GM19372 (cell line): ENCODE data around the gene ALKBH8.
"Not testable (repeated sequence)": the region's sequence is repeated elsewhere in the genome, so short reads cannot be mapped to it uniquely, and the experiment has no call there.

ENCODE experiments used
- ATAC-seq: cut with Tn5 transposase; IDR thresholded peaks from one replicate; pipeline ENCODE4 v1.9.1; 2021; ENCODE audit warnings: mild to moderate bottlenecking, low read depth, moderate library complexity; ENCODE audit not compliant: unreplicated experiment

The ALKBH8 gene

GRCh38 chr11:107579169-107579568 lies 13.6 kb upstream of the ALKBH8 start:
- ATAC-seq = not testable (repeated sequence)

GRCh38 chr11:107577346-107577711 lies 11.8 kb upstream of the ALKBH8 start:
- ATAC-seq = no peak

GRCh38 chr11:107576497-107577345 lies 11.2 kb upstream of the ALKBH8 start:
- ATAC-seq = not testable (repeated sequence)

- no peak for ATAC-seq
Measured at GRCh38 chr11:107573438-107573837, 7.9 kb upstream of the ALKBH8 start.

- ATAC-seq = no peak
Measured at GRCh38 chr11:107570015-107570414, 4.5 kb upstream of the ALKBH8 start.

- no peak for ATAC-seq
Measured at GRCh38 chr11:107567739-107568335, 2.3 kb upstream of the ALKBH8 start.

- ATAC-seq = no peak
Measured at GRCh38 chr11:107566569-107566968, 1.0 kb upstream of the ALKBH8 start.

- ATAC-seq = peak; percentile 3
Measured at GRCh38 chr11:107565955-107566501, 493 bp upstream of the ALKBH8 start.

- peak; percentile 5 for ATAC-seq
Measured at GRCh38 chr11:107564877-107565218, 687 bp downstream of the ALKBH8 start.

- peak; percentile 31 for ATAC-seq
Measured at GRCh38 chr11:107563702-107564101, 1.8 kb downstream of the ALKBH8 start.

GRCh38 chr11:107562647-107563208 lies 2.8 kb downstream of the ALKBH8 start:
- ATAC-seq = no peak

GRCh38 chr11:107561688-107562087 lies 3.8 kb downstream of the ALKBH8 start:
- no peak for ATAC-seq

- no peak for ATAC-seq
Measured at GRCh38 chr11:107550304-107550703, 15.2 kb downstream of the ALKBH8 start.

GRCh38 chr11:107549954-107550285 lies 15.6 kb downstream of the ALKBH8 start:
- ATAC-seq = no peak

- no peak for ATAC-seq
Measured at GRCh38 chr11:107549253-107549953, 16.1 kb downstream of the ALKBH8 start.

GRCh38 chr11:107547961-107548360 lies 17.6 kb downstream of the ALKBH8 start:
- ATAC-seq = no peak

- ATAC-seq = no peak
Measured at GRCh38 chr11:107545101-107545514, 20.4 kb downstream of the ALKBH8 start.

- ATAC-seq = no peak
Measured at GRCh38 chr11:107538821-107539220, 26.7 kb downstream of the ALKBH8 start.

GRCh38 chr11:107538239-107538638 lies 27.3 kb downstream of the ALKBH8 start:
- no peak for ATAC-seq

GRCh38 chr11:107537155-107537554 lies 28.4 kb downstream of the ALKBH8 start:
- not testable (repeated sequence) for ATAC-seq

- ATAC-seq = no peak
Measured at GRCh38 chr11:107526197-107526596, 39.3 kb downstream of the ALKBH8 start.
